ENCODE measurements around the gene TES.

Gene TES

GRCh38 chr7:116279217-116279616, 68.9 kb downstream of the TES start:
- Histone ChIP-seq H3K27me3 (replicated peaks) (no peaks in the 10 kb centered on the region), H3K4me3 (ENCODE audit: low read depth, low read length) (no peak overlapping the region), H3K36me3 (replicated peaks) (no peaks in the 10 kb centered on the region), H3K27ac (no peak overlapping the region)
- no peak for DNase-seq
- in situ Hi-C loops (cut with HindIII; ENCODE audit: low pct_ligation_motif_present, low sequenced_read_pairs) = no loop called here
- TF ChIP-seq, protein P1, sequence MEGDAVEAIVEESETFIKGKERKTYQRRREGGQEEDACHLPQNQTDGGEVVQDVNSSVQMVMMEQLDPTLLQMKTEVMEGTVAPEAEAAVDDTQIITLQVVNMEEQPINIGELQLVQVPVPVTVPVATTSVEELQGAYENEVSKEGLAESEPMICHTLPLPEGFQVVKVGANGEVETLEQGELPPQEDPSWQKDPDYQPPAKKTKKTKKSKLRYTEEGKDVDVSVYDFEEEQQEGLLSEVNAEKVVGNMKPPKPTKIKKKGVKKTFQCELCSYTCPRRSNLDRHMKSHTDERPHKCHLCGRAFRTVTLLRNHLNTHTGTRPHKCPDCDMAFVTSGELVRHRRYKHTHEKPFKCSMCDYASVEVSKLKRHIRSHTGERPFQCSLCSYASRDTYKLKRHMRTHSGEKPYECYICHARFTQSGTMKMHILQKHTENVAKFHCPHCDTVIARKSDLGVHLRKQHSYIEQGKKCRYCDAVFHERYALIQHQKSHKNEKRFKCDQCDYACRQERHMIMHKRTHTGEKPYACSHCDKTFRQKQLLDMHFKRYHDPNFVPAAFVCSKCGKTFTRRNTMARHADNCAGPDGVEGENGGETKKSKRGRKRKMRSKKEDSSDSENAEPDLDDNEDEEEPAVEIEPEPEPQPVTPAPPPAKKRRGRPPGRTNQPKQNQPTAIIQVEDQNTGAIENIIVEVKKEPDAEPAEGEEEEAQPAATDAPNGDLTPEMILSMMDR (IDR thresholded peaks at IDR 0.05; ENCODE audit: low read depth, low read length, missing control alignments) = no peak

DNA sequence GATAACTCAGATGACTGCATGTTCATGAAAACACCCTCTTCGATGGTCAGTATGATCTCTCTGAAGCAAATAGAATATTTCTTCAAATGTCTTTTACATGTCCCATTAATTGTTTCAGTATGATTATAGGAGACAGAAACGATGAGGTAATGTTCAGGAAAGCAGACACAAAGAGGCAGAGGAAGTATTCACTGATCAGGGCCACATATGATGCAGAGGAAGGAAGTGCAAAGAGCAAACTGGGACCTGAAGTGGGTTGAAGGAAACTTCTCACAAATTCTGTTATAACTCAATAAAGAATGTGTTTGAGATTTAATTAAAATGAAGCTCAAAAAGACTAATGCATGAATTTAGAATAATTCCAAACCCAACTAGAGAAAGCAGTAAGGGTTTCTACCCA, 70.5 kb downstream of the TES start:
- TF ChIP-seq, protein P1 (IDR thresholded peaks at IDR 0.05; ENCODE audit: low read depth, low read length, missing control alignments) = no peak
- H3K4me3 ChIP-seq (ENCODE audit: low read depth, low read length) = no peak overlapping the region
- no peak for DNase-seq
- H3K27ac ChIP-seq = no peak overlapping the region
- no peaks in the 10 kb centered on the region for H3K36me3 ChIP-seq (replicated peaks)
- no peaks in the 10 kb centered on the region for H3K27me3 ChIP-seq (replicated peaks)
- in situ Hi-C loops (cut with HindIII; ENCODE audit: low pct_ligation_motif_present, low sequenced_read_pairs) = no loop called here

DNA sequence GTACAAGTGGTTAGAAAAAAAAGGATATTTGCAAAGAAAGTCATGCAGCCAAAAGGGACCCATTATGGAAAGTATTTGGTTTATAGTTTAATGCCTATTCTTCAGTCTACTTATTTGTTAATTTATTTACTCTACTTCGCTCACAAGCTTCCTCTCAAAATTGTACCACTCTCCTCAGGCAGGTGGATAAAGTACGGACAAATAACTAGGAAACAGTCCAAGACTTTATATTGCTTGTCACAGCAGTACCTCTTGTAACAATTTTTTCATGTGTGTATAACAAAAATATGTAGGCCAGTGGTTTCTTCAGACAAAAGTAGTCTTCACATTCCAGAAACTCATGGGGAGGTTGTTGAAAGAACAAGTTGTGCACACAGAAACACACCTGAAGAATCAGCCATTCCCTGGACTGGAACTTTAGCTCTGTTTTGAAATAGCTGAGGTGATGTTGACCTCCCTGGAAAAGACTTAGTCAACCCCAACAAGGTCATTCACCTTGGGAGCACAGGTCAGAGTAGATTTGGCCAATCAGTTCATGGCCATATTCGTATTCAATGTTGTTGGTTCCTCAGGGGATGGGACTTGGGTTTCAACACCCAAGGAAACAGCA, 73.4 kb downstream of the TES start:
- no peaks in the 10 kb centered on the region for H3K27me3 ChIP-seq (replicated peaks)
- no peaks in the 10 kb centered on the region for H3K36me3 ChIP-seq (replicated peaks)
- no peak for DNase-seq
- TF ChIP-seq, protein P1 (IDR thresholded peaks at IDR 0.05; ENCODE audit: low read depth, low read length, missing control alignments) = no peak
- in situ Hi-C loops (cut with HindIII; ENCODE audit: low pct_ligation_motif_present, low sequenced_read_pairs) = no loop called here
- H3K27ac ChIP-seq = no peak overlapping the region
- no peak overlapping the region for H3K4me3 ChIP-seq (ENCODE audit: low read depth, low read length)

DNA sequence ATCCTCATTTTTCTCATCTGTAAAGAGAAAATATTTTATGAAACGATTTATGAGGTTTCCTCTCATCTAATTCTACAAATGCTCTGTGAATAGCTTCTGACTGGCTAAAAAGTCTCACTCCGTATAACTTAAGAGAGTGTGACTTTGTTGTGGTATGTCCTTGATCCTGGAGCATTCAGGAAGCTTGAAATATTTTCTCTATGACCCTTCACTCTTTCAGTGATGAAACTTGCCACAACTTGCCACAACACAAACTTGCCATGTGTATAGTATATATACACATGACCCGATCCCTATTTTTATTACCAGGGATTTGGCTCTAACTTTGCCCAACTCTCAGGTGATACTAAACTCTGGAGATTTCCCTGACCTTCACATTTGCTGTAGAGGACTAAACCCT, 74.1 kb downstream of the TES start:
- Histone ChIP-seq H3K27me3 (replicated peaks) (no peaks in the 10 kb centered on the region), H3K4me3 (ENCODE audit: low read depth, low read length) (no peak overlapping the region), H3K27ac (no peak overlapping the region), H3K36me3 (replicated peaks) (no peaks in the 10 kb centered on the region)
- in situ Hi-C loops (cut with HindIII; ENCODE audit: low pct_ligation_motif_present, low sequenced_read_pairs) = no loop called here
- TF ChIP-seq, protein P1 (IDR thresholded peaks at IDR 0.05; ENCODE audit: low read depth, low read length, missing control alignments) = no peak
- no peak for DNase-seq

GRCh38 chr7:116285252-116285651, 74.9 kb downstream of the TES start:
- H3K4me3 ChIP-seq (ENCODE audit: low read depth, low read length) = no peak overlapping the region
- no peaks in the 10 kb centered on the region for H3K36me3 ChIP-seq (replicated peaks)
- H3K27ac ChIP-seq = no peak overlapping the region
- TF ChIP-seq, protein P1 (IDR thresholded peaks at IDR 0.05; ENCODE audit: low read depth, low read length, missing control alignments) = no peak
- no peak for DNase-seq
- no peaks in the 10 kb centered on the region for H3K27me3 ChIP-seq (replicated peaks)
- in situ Hi-C loops (cut with HindIII; ENCODE audit: low pct_ligation_motif_present, low sequenced_read_pairs) = no loop called here

DNA sequence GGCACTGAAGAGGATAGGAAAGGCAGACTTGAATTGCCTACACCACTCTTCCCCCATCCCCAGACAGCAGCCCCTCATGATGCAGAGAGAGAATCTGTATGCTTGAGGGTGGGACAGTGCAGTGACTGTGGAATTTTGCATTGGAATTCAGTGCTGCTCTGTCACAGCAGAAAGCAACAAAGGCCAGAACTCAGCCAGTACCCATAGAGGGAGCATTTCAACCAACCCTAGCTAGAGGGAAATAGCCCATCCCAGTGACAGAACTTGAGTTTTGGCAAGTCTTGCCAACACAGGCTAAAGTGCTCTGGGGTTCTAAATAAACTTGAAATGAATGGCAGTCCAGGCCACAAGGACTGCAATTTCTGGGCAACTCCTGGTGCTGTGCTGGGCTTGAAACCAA, 80.4 kb downstream of the TES start:
- Histone ChIP-seq H3K36me3 (replicated peaks) (peaks cover 2% of the 10 kb centered on the region), H3K27me3 (replicated peaks) (no peaks in the 10 kb centered on the region), H3K4me3 (ENCODE audit: low read depth, low read length) (no peak overlapping the region), H3K27ac (no peak overlapping the region)
- no peak for DNase-seq
- TF ChIP-seq, protein P1 (IDR thresholded peaks at IDR 0.05; ENCODE audit: low read depth, low read length, missing control alignments) = peak; percentile 25
- in situ Hi-C loops (cut with HindIII; ENCODE audit: low pct_ligation_motif_present, low sequenced_read_pairs) = no loop called here

Measured in brain microvascular endothelial cell (primary cell).